Mononuclear cell (primary cell): Measurements from ENCODE around the gene ASIC3. TPM values are rescaled to one million over a fixed set of nuclear protein-coding genes. Genes with fewer than 3 reads are reported as not detected.
A peak's percentile ranks its signal among the peaks of the same experiment; 100 is the strongest.

ENCODE experiments used
- H3K27me3 ChIP-seq: 2 replicates; pipeline ENCODE4 v1.6.0; 2011; ENCODE audit warnings: low read length, control low read depth; ENCODE audit not compliant: insufficient read depth
- H3K4me1 ChIP-seq: 2 replicates; pipeline ENCODE4 v1.5.1; 2011; ENCODE audit warnings: mild to moderate bottlenecking, low read length, control low read depth; ENCODE audit not compliant: insufficient read depth
- H3K4me3 ChIP-seq: 2 replicates; pipeline ENCODE4 v1.5.1; 2011; ENCODE audit warnings: mild to moderate bottlenecking, low read length, moderate library complexity
- H3K9me3 ChIP-seq: 2 replicates; pipeline ENCODE4 v1.5.1; 2011; ENCODE audit warnings: low read depth, mild to moderate bottlenecking, control low read depth, low read length
- total RNA-seq: library from RNA; depleted of rRNA; stranded (reverse); fragments of >200 nt; gene quantifications from one replicate; pipeline ENCODE4 v1.2.3, GENCODE V29; 2012

Gene ASIC3
- total RNA-seq, 1 donor, result 0.84 TPM

GRCh38 chr7:151053751-151054150 is 5.4 kb downstream of the ASIC3 start:
- Histone ChIP-seq H3K4me1 (peaks cover 29% of the 10 kb centered on the region), H3K4me3 (no peak overlapping the region), H3K27me3 (no peaks in the 10 kb centered on the region), H3K9me3 (no peaks in the 10 kb centered on the region)

GRCh38 chr7:151056283-151056665 is 7.9 kb downstream of the ASIC3 start:
- Histone ChIP-seq H3K27me3 (no peaks in the 10 kb centered on the region), H3K4me1 (peaks cover 43% of the 10 kb centered on the region), H3K9me3 (no peaks in the 10 kb centered on the region)

GRCh38 chr7:151056666-151057505 is 8.6 kb downstream of the ASIC3 start:
- no peaks in the 10 kb centered on the region for H3K27me3 ChIP-seq

More at GRCh38 chr7:151056283-151056665, 7.9 kb downstream of the ASIC3 start:
- H3K4me3 ChIP-seq, result no peak overlapping the region

GRCh38 chr7:151057506-151057988 is 9.2 kb downstream of the ASIC3 start, which contains the start of gene CDK5:
CDK5 (minus strand) TSS chr7:151057897; CDS start chr7:151057848, 49 bp downstream.
- Histone ChIP-seq H3K27me3 (no peaks in the 10 kb centered on the region), H3K4me3 (peak within 1 kb of the TSS; percentile 84), H3K4me1 (peaks cover 45% of the 10 kb centered on the region), H3K9me3 (no peaks in the 10 kb centered on the region)

More at GRCh38 chr7:151056666-151057505, 8.6 kb downstream of the ASIC3 start:
- no peaks in the 10 kb centered on the region for H3K9me3 ChIP-seq
- peak overlapping the region; percentile 84 for H3K4me3 ChIP-seq
- H3K4me1 ChIP-seq, result peaks cover 45% of the 10 kb centered on the region

GRCh38 chr7:151057989-151058780 is 9.9 kb downstream of the ASIC3 start:
- H3K9me3 ChIP-seq, result no peaks in the 10 kb centered on the region

GRCh38 chr7:151058781-151059366 is 10.5 kb downstream of the ASIC3 start:
- peaks cover 36% of the 10 kb centered on the region for H3K4me1 ChIP-seq
- no peaks in the 10 kb centered on the region for H3K27me3 ChIP-seq
- H3K9me3 ChIP-seq, result no peaks in the 10 kb centered on the region
- H3K4me3 ChIP-seq, result peak overlapping the region; percentile 84

More at GRCh38 chr7:151057989-151058780, 9.9 kb downstream of the ASIC3 start:
- H3K4me1 ChIP-seq, result peaks cover 40% of the 10 kb centered on the region
- H3K27me3 ChIP-seq, result no peaks in the 10 kb centered on the region
- peak overlapping the region; percentile 84 for H3K4me3 ChIP-seq

GRCh38 chr7:151059367-151060112 is 11.2 kb downstream of the ASIC3 start, which contains the start of gene SLC4A2:
SLC4A2 (plus strand) TSS chr7:151059589; CDS start chr7:151061988, 2,399 bp downstream.
- Histone ChIP-seq H3K9me3 (no peaks in the 10 kb centered on the region), H3K4me3 (peak within 1 kb of the TSS; percentile 84), H3K27me3 (no peaks in the 10 kb centered on the region), H3K4me1 (peaks cover 36% of the 10 kb centered on the region)

- Histone ChIP-seq H3K4me1 (peaks cover 36% of the 10 kb centered on the region), H3K4me3 (peak overlapping the region; percentile 84), H3K9me3 (no peaks in the 10 kb centered on the region), H3K27me3 (no peaks in the 10 kb centered on the region)
Measured at GRCh38 chr7:151060113-151060415, 11.7 kb downstream of the ASIC3 start.

- Histone ChIP-seq H3K4me3 (peak overlapping the region; percentile 84), H3K27me3 (no peaks in the 10 kb centered on the region), H3K9me3 (no peaks in the 10 kb centered on the region), H3K4me1 (peaks cover 36% of the 10 kb centered on the region)
Measured at GRCh38 chr7:151060416-151061212, 12.3 kb downstream of the ASIC3 start.

- no peak overlapping the region for H3K4me3 ChIP-seq
- H3K9me3 ChIP-seq, result no peaks in the 10 kb centered on the region
- H3K27me3 ChIP-seq, result no peaks in the 10 kb centered on the region
- H3K4me1 ChIP-seq, result peaks cover 36% of the 10 kb centered on the region
Measured at GRCh38 chr7:151061213-151062110, 13.1 kb downstream of the ASIC3 start.

GRCh38 chr7:151062111-151062398 is 13.7 kb downstream of the ASIC3 start:
- no peak overlapping the region for H3K4me3 ChIP-seq
- no peaks in the 10 kb centered on the region for H3K27me3 ChIP-seq
- H3K4me1 ChIP-seq, result peaks cover 32% of the 10 kb centered on the region
- H3K9me3 ChIP-seq, result no peaks in the 10 kb centered on the region

- Histone ChIP-seq H3K4me1 (peaks cover 26% of the 10 kb centered on the region), H3K4me3 (no peak overlapping the region), H3K27me3 (no peaks in the 10 kb centered on the region), H3K9me3 (no peaks in the 10 kb centered on the region)
Measured at GRCh38 chr7:151062399-151063211, 14.3 kb downstream of the ASIC3 start.
